ENCODE results near the gene GCLC. TPM values are rescaled to one million over a fixed set of nuclear protein-coding genes. Genes with fewer than 3 reads are reported as not detected.
A peak's percentile ranks its signal among the peaks of the same experiment; 100 is the strongest.

GCLC gene
- total and polyA plus RNA-seq, 3 experiments from 2014 or later: 18.5 to 37.1 (median 33.3) TPM

DNA sequence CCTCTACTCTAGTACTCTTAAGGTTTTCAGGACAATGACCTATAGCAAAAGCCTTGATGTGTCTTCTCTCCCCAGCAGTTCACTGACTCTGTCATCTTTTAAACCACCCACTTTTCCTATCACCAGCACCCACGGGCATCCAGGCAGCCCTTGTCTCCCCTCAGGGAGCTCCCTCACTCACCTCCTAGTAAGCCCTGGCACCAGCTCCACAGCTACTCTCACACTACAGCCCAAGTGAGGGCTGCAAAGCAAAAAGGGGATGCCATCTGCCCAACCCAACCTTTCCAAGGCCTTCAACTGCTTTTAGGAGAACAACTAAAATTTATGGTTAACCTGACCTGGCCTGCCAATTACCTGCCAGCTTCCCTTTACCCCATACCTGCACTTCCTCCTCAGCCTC lies 26.0 kb downstream of the GCLC start:
- H3K36me3 Mint-ChIP-seq: peaks cover 0 to 61% (median 23%) of the 10 kb centered on the region in 3 donors
- CTCF ChIA-PET: no interaction called here
- H3K27ac Mint-ChIP-seq: peak overlapping the region in 2 of 8 donors; percentile 20 to 44
- no peak overlapping the region for H3K27ac ChIP-seq (ENCODE audit: low read depth, low read length)
- no peak for DNase-seq
- H3K9me3 ChIP-seq (ENCODE audit: low read length): no peaks in the 10 kb centered on the region
- peaks cover 10% of the 10 kb centered on the region for H3K36me3 ChIP-seq (ENCODE audit: insufficient read depth, low read length)
- no peaks in the 10 kb centered on the region for H3K4me1 ChIP-seq (ENCODE audit: insufficient read depth, low read length)
- H3K4me3 Mint-ChIP-seq: no peak overlapping the region
- H3K4me1 Mint-ChIP-seq: peaks cover 2 to 12% (median 6%) of the 10 kb centered on the region in 3 donors
- H3K4me3 ChIP-seq (ENCODE audit: low read length): no peak overlapping the region
- H3K27me3 ChIP-seq (ENCODE audit: insufficient read depth, low read length, poor library complexity, severe bottlenecking): no peaks in the 10 kb centered on the region
- H3K9me3 Mint-ChIP-seq: no peaks in the 10 kb centered on the region
- POLR2A ChIA-PET: no interaction called here
- no peaks in the 10 kb centered on the region for H3K27me3 Mint-ChIP-seq

DNA sequence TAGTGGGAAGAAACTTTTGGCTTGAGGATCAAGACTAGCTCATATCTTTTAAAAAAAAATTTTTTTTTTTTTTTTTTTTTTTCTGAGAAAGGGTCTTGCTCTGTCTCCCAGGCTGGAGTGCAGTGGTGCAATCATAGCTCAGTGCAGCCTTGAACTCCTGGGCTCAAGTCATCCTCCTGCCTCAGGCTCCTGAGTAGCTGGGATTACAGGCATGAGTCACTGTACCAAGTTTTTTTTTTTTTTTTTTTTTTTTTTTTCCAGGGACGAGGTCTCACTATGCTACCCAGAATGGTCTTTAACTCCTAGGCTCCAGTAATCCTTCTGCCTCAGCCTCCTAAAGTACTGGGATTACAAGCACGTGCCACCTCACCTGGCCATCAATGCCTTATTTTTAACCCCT lies 27.9 kb downstream of the GCLC start:
- Histone ChIP-seq H3K9me3 (ENCODE audit: low read length) (no peaks in the 10 kb centered on the region), H3K27me3 (ENCODE audit: insufficient read depth, low read length, poor library complexity, severe bottlenecking) (no peaks in the 10 kb centered on the region), H3K27ac (ENCODE audit: low read depth, low read length) (no peak overlapping the region), H3K4me1 (ENCODE audit: insufficient read depth, low read length) (no peaks in the 10 kb centered on the region), H3K4me3 (ENCODE audit: low read length) (no peak overlapping the region), H3K36me3 (ENCODE audit: insufficient read depth, low read length) (peaks cover 13% of the 10 kb centered on the region)
- Mint-ChIP-seq H3K27me3 (no peaks in the 10 kb centered on the region), H3K4me3 (no peak overlapping the region), H3K36me3 (peaks cover 0 to 72% (median 20%) of the 10 kb centered on the region in 3 donors), H3K4me1 (peaks cover 0 to 2% (median 0%) of the 10 kb centered on the region in 3 donors), H3K27ac (no peak overlapping the region), H3K9me3 (no peaks in the 10 kb centered on the region)
- POLR2A ChIA-PET: interaction anchor here (0.6 kb wide), 1 partner anchor 244 kb away, joined by 3 read pairs; no protein-coding TSS in a partner anchor
- CTCF ChIA-PET: interaction anchor here (0.9 to 1.4 kb wide), 5 partner anchors 15 to 211 kb away, joined by 3 to 5 read pairs (median 3); partner anchors contain the start of gene GCLC
- no peak for DNase-seq

DNA sequence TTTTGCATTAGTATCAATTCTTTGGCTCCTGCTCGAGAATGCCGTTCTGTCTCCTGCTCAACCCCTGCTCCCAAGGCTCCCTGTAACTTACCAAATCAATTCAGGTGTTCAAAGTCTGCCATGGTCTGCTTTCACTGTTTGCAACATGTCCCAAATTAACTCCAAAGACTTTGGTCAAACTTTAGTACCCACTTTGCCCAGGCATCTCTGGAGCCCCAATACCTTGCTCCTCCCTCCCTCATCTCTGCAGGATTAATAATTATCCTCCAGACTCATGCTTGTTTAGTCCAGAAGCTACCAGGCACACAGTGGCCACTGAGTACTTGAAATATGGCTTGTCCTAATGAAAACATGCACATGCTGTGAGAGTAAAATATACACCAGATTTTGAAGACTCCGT lies 30.2 kb downstream of the GCLC start:
- no peaks in the 10 kb centered on the region for H3K27me3 Mint-ChIP-seq
- no peaks in the 10 kb centered on the region for H3K9me3 Mint-ChIP-seq
- peaks cover 13% of the 10 kb centered on the region for H3K36me3 ChIP-seq (ENCODE audit: insufficient read depth, low read length)
- no peak for DNase-seq
- peak overlapping the region in 1 of 8 donors; percentile 47 for H3K27ac Mint-ChIP-seq
- H3K36me3 Mint-ChIP-seq: peaks cover 5 to 72% (median 19%) of the 10 kb centered on the region in 3 donors
- POLR2A ChIA-PET: no interaction called here
- H3K4me1 ChIP-seq (ENCODE audit: insufficient read depth, low read length): no peaks in the 10 kb centered on the region
- H3K9me3 ChIP-seq (ENCODE audit: low read length): no peaks in the 10 kb centered on the region
- H3K4me1 Mint-ChIP-seq: no peaks in the 10 kb centered on the region
- CTCF ChIA-PET: interaction anchor here (1.7 kb wide), 1 partner anchor 9 kb away, joined by 4 read pairs; no protein-coding TSS in a partner anchor
- no peaks in the 10 kb centered on the region for H3K27me3 ChIP-seq (ENCODE audit: insufficient read depth, low read length, poor library complexity, severe bottlenecking)
- H3K27ac ChIP-seq (ENCODE audit: low read depth, low read length): no peak overlapping the region
- H3K4me3 ChIP-seq (ENCODE audit: low read length): no peak overlapping the region
- H3K4me3 Mint-ChIP-seq: no peak overlapping the region

DNA sequence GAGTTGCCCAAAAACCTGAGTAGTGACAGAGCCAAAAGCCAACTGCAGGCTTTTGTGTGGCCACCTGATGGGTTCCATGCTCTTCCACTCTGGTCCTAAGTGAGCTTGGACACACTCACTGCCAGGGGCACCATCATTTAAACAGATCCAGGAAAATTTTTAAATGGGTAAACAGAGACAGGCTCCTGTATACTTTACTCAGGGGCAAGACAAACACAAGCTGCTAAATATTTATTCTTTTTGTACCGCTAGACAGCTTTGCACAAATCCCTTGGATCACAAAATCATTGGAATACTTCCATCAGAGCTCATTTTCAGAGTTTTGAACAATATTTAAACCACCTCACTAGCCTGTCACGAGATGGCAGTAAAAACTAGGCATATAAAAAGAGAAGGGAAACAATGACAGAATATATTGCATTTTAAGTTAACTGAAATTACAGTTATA lies 31.4 kb downstream of the GCLC start:
- no peaks in the 10 kb centered on the region for H3K9me3 Mint-ChIP-seq
- POLR2A ChIA-PET: no interaction called here
- H3K27me3 ChIP-seq (ENCODE audit: insufficient read depth, low read length, poor library complexity, severe bottlenecking): no peaks in the 10 kb centered on the region
- H3K27me3 Mint-ChIP-seq: no peaks in the 10 kb centered on the region
- peaks cover 6 to 74% (median 22%) of the 10 kb centered on the region in 3 donors for H3K36me3 Mint-ChIP-seq
- H3K4me3 ChIP-seq (ENCODE audit: low read length): no peak overlapping the region
- H3K4me3 Mint-ChIP-seq: no peak overlapping the region
- no peaks in the 10 kb centered on the region for H3K4me1 Mint-ChIP-seq
- no peak overlapping the region for H3K27ac Mint-ChIP-seq
- H3K9me3 ChIP-seq (ENCODE audit: low read length): no peaks in the 10 kb centered on the region
- H3K36me3 ChIP-seq (ENCODE audit: insufficient read depth, low read length): peaks cover 13% of the 10 kb centered on the region
- CTCF ChIA-PET: interaction anchor here (0.6 to 1.7 kb wide), 3 partner anchors 10 to 212 kb away, joined by 3 to 5 read pairs (median 4); no protein-coding TSS in a partner anchor
- H3K27ac ChIP-seq (ENCODE audit: low read depth, low read length): no peak overlapping the region
- no peaks in the 10 kb centered on the region for H3K4me1 ChIP-seq (ENCODE audit: insufficient read depth, low read length)
- DNase-seq: no peak

DNA sequence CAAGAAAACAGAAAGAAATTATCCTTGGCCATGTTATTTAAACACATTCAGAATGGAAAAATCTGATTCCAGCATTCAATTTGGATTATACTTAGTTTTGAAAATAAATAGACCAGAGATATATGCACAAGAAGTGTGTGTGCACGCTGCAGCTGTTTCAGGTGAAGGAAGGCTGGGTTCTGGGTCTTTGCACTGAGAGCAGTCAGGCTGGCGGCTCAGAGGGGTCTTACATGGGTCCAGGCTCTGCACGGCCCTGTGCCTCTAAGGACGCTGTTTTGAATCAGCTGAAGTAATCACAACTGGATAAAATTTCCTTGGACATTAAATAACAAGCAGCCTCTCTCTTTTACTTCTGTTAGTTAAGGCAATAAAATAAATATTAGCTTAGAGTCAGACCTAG lies 31.8 kb downstream of the GCLC start:
- no peaks in the 10 kb centered on the region for H3K9me3 Mint-ChIP-seq
- no peaks in the 10 kb centered on the region for H3K4me1 ChIP-seq (ENCODE audit: insufficient read depth, low read length)
- H3K27ac Mint-ChIP-seq: peak overlapping the region in 1 of 8 donors; percentile 9
- no peak for DNase-seq
- no peak overlapping the region for H3K4me3 Mint-ChIP-seq
- no peak overlapping the region for H3K4me3 ChIP-seq (ENCODE audit: low read length)
- no peaks in the 10 kb centered on the region for H3K4me1 Mint-ChIP-seq
- POLR2A ChIA-PET: no interaction called here
- no peaks in the 10 kb centered on the region for H3K27me3 ChIP-seq (ENCODE audit: insufficient read depth, low read length, poor library complexity, severe bottlenecking)
- H3K36me3 Mint-ChIP-seq: peaks cover 6 to 76% (median 23%) of the 10 kb centered on the region in 3 donors
- CTCF ChIA-PET: interaction anchor here (0.6 to 1.7 kb wide), 4 partner anchors 11 to 213 kb away, joined by 3 to 5 read pairs (median 4); no protein-coding TSS in a partner anchor
- H3K36me3 ChIP-seq (ENCODE audit: insufficient read depth, low read length): peaks cover 13% of the 10 kb centered on the region
- no peaks in the 10 kb centered on the region for H3K27me3 Mint-ChIP-seq
- H3K9me3 ChIP-seq (ENCODE audit: low read length): no peaks in the 10 kb centered on the region
- H3K27ac ChIP-seq (ENCODE audit: low read depth, low read length): no peak overlapping the region

DNA sequence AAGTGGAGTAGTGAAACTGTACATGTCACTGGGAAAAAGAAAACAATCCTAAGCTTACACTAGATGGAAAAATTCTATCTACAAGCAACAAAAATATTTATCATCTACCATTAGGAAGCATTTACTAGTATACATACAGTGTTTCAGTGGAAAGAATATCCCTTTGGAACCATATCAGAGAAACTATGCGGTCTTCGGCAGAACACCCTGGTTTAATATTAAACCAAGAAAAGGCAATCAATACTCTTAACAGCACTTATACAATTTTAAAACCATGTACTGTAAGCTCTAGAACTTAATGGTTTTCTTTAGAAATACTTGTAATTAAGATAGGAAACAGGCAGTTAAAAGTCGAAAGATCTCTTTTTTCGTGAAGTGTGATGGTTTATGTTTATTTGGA lies 32.3 kb downstream of the GCLC start:
- CTCF ChIA-PET: interaction anchor here (1.1 to 1.2 kb wide), 2 partner anchors 139 to 213 kb away, joined by 3 to 5 read pairs; no protein-coding TSS in a partner anchor
- Histone ChIP-seq H3K36me3 (ENCODE audit: insufficient read depth, low read length) (peaks cover 13% of the 10 kb centered on the region), H3K4me3 (ENCODE audit: low read length) (no peak overlapping the region), H3K4me1 (ENCODE audit: insufficient read depth, low read length) (no peaks in the 10 kb centered on the region), H3K27ac (ENCODE audit: low read depth, low read length) (no peak overlapping the region), H3K9me3 (ENCODE audit: low read length) (no peaks in the 10 kb centered on the region), H3K27me3 (ENCODE audit: insufficient read depth, low read length, poor library complexity, severe bottlenecking) (no peaks in the 10 kb centered on the region)
- Mint-ChIP-seq H3K9me3 (no peaks in the 10 kb centered on the region), H3K4me3 (no peak overlapping the region), H3K27me3 (no peaks in the 10 kb centered on the region), H3K27ac (peak overlapping the region in 1 of 8 donors; percentile 9), H3K4me1 (no peaks in the 10 kb centered on the region), H3K36me3 (peaks cover 6 to 77% (median 23%) of the 10 kb centered on the region in 3 donors)
- POLR2A ChIA-PET: no interaction called here
- no peak for DNase-seq

DNA sequence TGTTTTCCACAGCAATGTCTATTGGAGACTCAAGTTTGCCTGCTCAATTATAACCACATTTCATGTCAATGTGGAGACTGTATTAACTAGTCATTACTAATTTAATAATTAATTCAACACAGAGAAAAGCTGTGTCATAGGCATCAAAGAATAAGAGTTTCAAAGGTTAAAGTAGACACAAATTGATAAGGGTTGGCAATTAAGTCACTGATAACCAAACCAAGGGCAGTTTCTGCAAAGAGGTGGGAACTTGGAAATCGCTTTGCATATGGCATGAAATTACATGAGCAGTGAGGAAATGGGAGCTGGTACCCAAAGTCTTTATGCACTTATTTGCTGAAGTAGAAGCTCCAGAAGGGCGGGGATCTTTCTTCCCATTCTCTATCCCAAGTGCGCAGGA lies 34.2 kb downstream of the GCLC start:
- H3K36me3 ChIP-seq (ENCODE audit: insufficient read depth, low read length): peaks cover 5% of the 10 kb centered on the region
- H3K4me1 Mint-ChIP-seq: no peaks in the 10 kb centered on the region
- no peaks in the 10 kb centered on the region for H3K27me3 ChIP-seq (ENCODE audit: insufficient read depth, low read length, poor library complexity, severe bottlenecking)
- POLR2A ChIA-PET: no interaction called here
- H3K4me3 ChIP-seq (ENCODE audit: low read length): no peak overlapping the region
- CTCF ChIA-PET: interaction anchor here (0.9 kb wide), 1 partner anchor 215 kb away, joined by 3 read pairs; no protein-coding TSS in a partner anchor
- no peaks in the 10 kb centered on the region for H3K9me3 ChIP-seq (ENCODE audit: low read length)
- no peaks in the 10 kb centered on the region for H3K27me3 Mint-ChIP-seq
- H3K4me3 Mint-ChIP-seq: no peak overlapping the region
- no peak overlapping the region for H3K27ac ChIP-seq (ENCODE audit: low read depth, low read length)
- no peak overlapping the region for H3K27ac Mint-ChIP-seq
- peaks cover 6 to 79% (median 28%) of the 10 kb centered on the region in 3 donors for H3K36me3 Mint-ChIP-seq
- H3K9me3 Mint-ChIP-seq: no peaks in the 10 kb centered on the region
- no peaks in the 10 kb centered on the region for H3K4me1 ChIP-seq (ENCODE audit: insufficient read depth, low read length)
- DNase-seq: no peak

DNA sequence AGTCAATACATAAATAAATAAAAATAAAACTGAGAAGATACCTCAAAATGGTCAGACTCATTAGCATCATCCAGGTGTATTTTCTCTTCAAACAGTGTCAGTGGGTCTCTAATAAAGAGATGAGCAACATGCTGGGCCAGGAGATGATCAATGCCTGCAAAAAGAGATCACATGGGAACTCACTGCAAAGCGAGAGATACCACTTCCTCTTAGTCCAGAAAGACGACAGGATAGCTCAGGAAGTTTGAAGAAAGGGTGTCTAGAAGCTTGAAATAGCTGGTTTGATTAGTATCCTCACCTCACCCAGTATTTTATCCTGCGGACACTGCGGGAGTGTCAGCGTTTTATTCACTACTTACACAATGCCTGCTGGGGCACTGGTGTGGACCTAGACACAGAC lies 38.0 kb downstream of the GCLC start:
- H3K27ac Mint-ChIP-seq: peak overlapping the region in 1 of 8 donors; percentile 26
- POLR2A ChIA-PET: no interaction called here

More for the DNA sequence above, 38.0 kb downstream of the GCLC start:
- Mint-ChIP-seq H3K4me1 (no peaks in the 10 kb centered on the region), H3K27me3 (no peaks in the 10 kb centered on the region), H3K9me3 (no peaks in the 10 kb centered on the region), H3K4me3 (no peak overlapping the region), H3K36me3 (peaks cover 9 to 82% (median 25%) of the 10 kb centered on the region in 3 donors)
- no peak for DNase-seq
- H3K27ac ChIP-seq (ENCODE audit: low read depth, low read length): no peak overlapping the region
- no peaks in the 10 kb centered on the region for H3K9me3 ChIP-seq (ENCODE audit: low read length)
- CTCF ChIA-PET: interaction anchor here (1.5 kb wide), 1 partner anchor 14 kb away, joined by 7 read pairs; no protein-coding TSS in a partner anchor
- no peaks in the 10 kb centered on the region for H3K36me3 ChIP-seq (ENCODE audit: insufficient read depth, low read length)
- no peaks in the 10 kb centered on the region for H3K27me3 ChIP-seq (ENCODE audit: insufficient read depth, low read length, poor library complexity, severe bottlenecking)
- H3K4me3 ChIP-seq (ENCODE audit: low read length): no peak overlapping the region
- no peaks in the 10 kb centered on the region for H3K4me1 ChIP-seq (ENCODE audit: insufficient read depth, low read length)
